ENCODE results near the gene ATF3.

ATF3 gene

DNA sequence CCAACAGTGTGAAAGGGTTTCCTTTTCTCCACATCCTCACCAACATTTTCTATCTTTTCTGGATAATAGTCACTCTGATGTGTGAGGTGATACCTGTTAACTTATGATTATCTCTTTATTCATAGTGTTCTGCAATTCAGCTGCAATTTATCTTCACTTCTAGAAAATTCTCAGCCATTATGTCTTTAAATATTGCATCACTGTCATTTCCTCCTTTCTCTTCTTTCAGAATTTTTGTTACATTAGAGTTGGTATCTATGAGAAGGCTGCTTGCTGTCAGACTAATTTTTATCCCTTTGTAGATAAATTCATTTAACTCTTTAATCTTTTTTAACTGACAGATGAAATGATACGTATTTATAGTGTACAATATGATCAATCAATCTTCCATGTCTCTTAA lies 30.5 kb upstream of the ATF3 start:
- Histone ChIP-seq H3K36me3 (ENCODE audit: control insufficient read depth in 4 of 4, insufficient read depth in 4 of 4, low read length in 3 of 4) (no peaks in the 10 kb centered on the region), H3K27me3 (replicated peaks in 2 of 5; ENCODE audit: control insufficient read depth in 4 of 5, insufficient read depth in 5 of 5, low read length in 4 of 5) (no peaks in the 10 kb centered on the region), H3K4me3 (ENCODE audit: control insufficient read depth in 1 of 7, extremely low read depth in 1 of 7, insufficient read depth in 4 of 7, low read depth in 2 of 7, low read length in 6 of 7) (no peak overlapping the region), H3K27ac (ENCODE audit: insufficient read depth in 1 of 2, low read depth in 1 of 2, low read length in 2 of 2, poor library complexity in 1 of 2, severe bottlenecking in 2 of 2) (no peak overlapping the region), H3K4me1 (ENCODE audit: control extremely low read depth in 1 of 4, control insufficient read depth in 4 of 4, insufficient read depth in 4 of 4, low read length in 3 of 4) (peaks cover 0 to 2% (median 0%) of the 10 kb centered on the region in 4 experiments), H3K9me3 (ENCODE audit: control extremely low read depth in 1 of 5, control insufficient read depth in 4 of 5, insufficient read depth in 2 of 5, low read depth in 1 of 5, low read length in 4 of 5) (no peaks in the 10 kb centered on the region)
- DNase-seq: no peak
- ChIA-PET CTCF (interaction anchor here (1.2 kb wide), 1 partner anchor 13 kb away, joined by 3 read pairs; no protein-coding TSS in a partner anchor), POLR2A (interaction anchor here (1.2 kb wide), 1 partner anchor 19 kb away, joined by 7 read pairs; no protein-coding TSS in a partner anchor)
- WGBS (ENCODE audit: insufficient coverage): no CpG with 5 or more reads among the region's 1 CpG

GRCh38 chr1:212581034-212581433 lies 27.5 kb upstream of the ATF3 start:
- no peaks in the 10 kb centered on the region for H3K27me3 ChIP-seq (replicated peaks in 2 of 5; ENCODE audit: control insufficient read depth in 4 of 5, insufficient read depth in 5 of 5, low read length in 4 of 5)
- no peaks in the 10 kb centered on the region for H3K9me3 ChIP-seq (ENCODE audit: control extremely low read depth in 1 of 5, control insufficient read depth in 4 of 5, insufficient read depth in 2 of 5, low read depth in 1 of 5, low read length in 4 of 5)
- H3K36me3 ChIP-seq (ENCODE audit: control insufficient read depth in 4 of 4, insufficient read depth in 4 of 4, low read length in 3 of 4): no peaks in the 10 kb centered on the region
- H3K27ac ChIP-seq (ENCODE audit: insufficient read depth in 1 of 2, low read depth in 1 of 2, low read length in 2 of 2, poor library complexity in 1 of 2, severe bottlenecking in 2 of 2): no peak overlapping the region
- CTCF ChIA-PET: interaction anchor here (1.6 kb wide), 1 partner anchor 104 kb away, joined by 4 read pairs; no protein-coding TSS in a partner anchor
- peaks cover 0 to 2% (median 0%) of the 10 kb centered on the region in 4 experiments for H3K4me1 ChIP-seq (ENCODE audit: control extremely low read depth in 1 of 4, control insufficient read depth in 4 of 4, insufficient read depth in 4 of 4, low read length in 3 of 4)
- POLR2A ChIA-PET: no interaction called here
- no peak for DNase-seq
- WGBS (ENCODE audit: insufficient coverage): 98% methylated on average over 8 of the region's 8 CpGs
- H3K4me3 ChIP-seq (ENCODE audit: control insufficient read depth in 1 of 7, extremely low read depth in 1 of 7, insufficient read depth in 4 of 7, low read depth in 2 of 7, low read length in 6 of 7): no peak overlapping the region

GRCh38 chr1:212582291-212582690 lies 26.3 kb upstream of the ATF3 start:
- no peaks in the 10 kb centered on the region for H3K27me3 ChIP-seq (replicated peaks in 2 of 5; ENCODE audit: control insufficient read depth in 4 of 5, insufficient read depth in 5 of 5, low read length in 4 of 5)
- H3K9me3 ChIP-seq (ENCODE audit: control extremely low read depth in 1 of 5, control insufficient read depth in 4 of 5, insufficient read depth in 2 of 5, low read depth in 1 of 5, low read length in 4 of 5): no peaks in the 10 kb centered on the region
- no peak overlapping the region for H3K27ac ChIP-seq (ENCODE audit: insufficient read depth in 1 of 2, low read depth in 1 of 2, low read length in 2 of 2, poor library complexity in 1 of 2, severe bottlenecking in 2 of 2)
- ChIA-PET CTCF (interaction anchor here (0.7 to 1.6 kb wide), 4 partner anchors 13 to 105 kb away, joined by 3 to 5 read pairs (median 4); no protein-coding TSS in a partner anchor), POLR2A (no interaction called here)
- H3K4me1 ChIP-seq (ENCODE audit: control extremely low read depth in 1 of 4, control insufficient read depth in 4 of 4, insufficient read depth in 4 of 4, low read length in 3 of 4): peaks cover 0 to 2% (median 0%) of the 10 kb centered on the region in 4 experiments
- no peaks in the 10 kb centered on the region for H3K36me3 ChIP-seq (ENCODE audit: control insufficient read depth in 4 of 4, insufficient read depth in 4 of 4, low read length in 3 of 4)
- H3K4me3 ChIP-seq (ENCODE audit: control insufficient read depth in 1 of 7, extremely low read depth in 1 of 7, insufficient read depth in 4 of 7, low read depth in 2 of 7, low read length in 6 of 7): no peak overlapping the region
- WGBS (ENCODE audit: insufficient coverage): 93% methylated on average over 5 of the region's 5 CpGs
- DNase-seq: no peak

DNA sequence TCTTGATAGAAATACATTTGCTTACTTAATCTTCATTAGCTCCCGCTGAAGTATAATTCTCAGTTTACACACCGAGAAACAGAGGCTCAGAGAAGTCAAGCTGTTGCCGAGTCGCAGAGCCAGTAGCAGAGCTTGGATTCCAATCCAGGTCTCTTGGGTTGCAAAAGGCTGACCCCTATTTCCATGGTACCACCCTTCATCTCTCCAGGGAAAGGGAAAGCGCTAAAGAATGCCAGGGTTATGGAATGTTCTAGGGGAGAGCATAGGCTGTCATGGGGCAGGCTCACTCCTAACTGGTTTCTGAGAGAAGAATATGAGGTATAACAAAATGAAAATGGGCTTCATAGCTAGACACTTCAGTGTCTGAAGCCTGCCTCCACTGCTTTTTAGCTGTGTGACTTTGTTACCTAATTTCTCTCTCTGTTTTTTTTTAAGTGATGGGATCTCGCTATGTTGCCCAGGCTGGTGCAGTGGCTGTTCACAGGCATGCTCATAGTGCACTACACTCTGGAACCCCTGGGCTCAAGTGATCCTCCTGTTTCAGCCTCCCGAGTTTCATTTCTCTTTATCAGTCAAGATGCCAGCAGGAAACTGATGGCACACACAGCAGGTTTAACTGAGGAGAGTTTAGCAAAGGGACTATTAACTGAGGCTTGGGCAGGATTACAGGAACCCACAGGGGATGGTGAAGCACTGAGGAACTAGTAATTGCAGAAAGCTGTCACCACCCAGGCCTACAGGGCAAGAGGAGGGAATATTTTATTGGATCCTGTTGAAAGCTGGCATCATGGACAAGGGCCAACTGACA lies 25.5 kb upstream of the ATF3 start:
- DNase-seq: no peak
- Histone ChIP-seq H3K4me1 (ENCODE audit: control extremely low read depth in 1 of 4, control insufficient read depth in 4 of 4, insufficient read depth in 4 of 4, low read length in 3 of 4) (peaks cover 0 to 2% (median under 1%) of the 10 kb centered on the region in 4 experiments), H3K9me3 (ENCODE audit: control extremely low read depth in 1 of 5, control insufficient read depth in 4 of 5, insufficient read depth in 2 of 5, low read depth in 1 of 5, low read length in 4 of 5) (no peaks in the 10 kb centered on the region), H3K36me3 (ENCODE audit: control insufficient read depth in 4 of 4, insufficient read depth in 4 of 4, low read length in 3 of 4) (no peaks in the 10 kb centered on the region), H3K27ac (ENCODE audit: insufficient read depth in 1 of 2, low read depth in 1 of 2, low read length in 2 of 2, poor library complexity in 1 of 2, severe bottlenecking in 2 of 2) (no peak overlapping the region), H3K27me3 (replicated peaks in 2 of 5; ENCODE audit: control insufficient read depth in 4 of 5, insufficient read depth in 5 of 5, low read length in 4 of 5) (peaks cover 0 to 5% (median 0%) of the 10 kb centered on the region in 5 experiments), H3K4me3 (ENCODE audit: control insufficient read depth in 1 of 7, extremely low read depth in 1 of 7, insufficient read depth in 4 of 7, low read depth in 2 of 7, low read length in 6 of 7) (no peak overlapping the region)
- ChIA-PET CTCF (interaction anchor here (0.7 to 1.6 kb wide), 4 partner anchors 12 to 106 kb away, joined by 3 to 5 read pairs (median 4); no protein-coding TSS in a partner anchor), POLR2A (no interaction called here)
- 98% methylated on average over 5 of the region's 7 CpGs for WGBS (ENCODE audit: insufficient coverage)

DNA sequence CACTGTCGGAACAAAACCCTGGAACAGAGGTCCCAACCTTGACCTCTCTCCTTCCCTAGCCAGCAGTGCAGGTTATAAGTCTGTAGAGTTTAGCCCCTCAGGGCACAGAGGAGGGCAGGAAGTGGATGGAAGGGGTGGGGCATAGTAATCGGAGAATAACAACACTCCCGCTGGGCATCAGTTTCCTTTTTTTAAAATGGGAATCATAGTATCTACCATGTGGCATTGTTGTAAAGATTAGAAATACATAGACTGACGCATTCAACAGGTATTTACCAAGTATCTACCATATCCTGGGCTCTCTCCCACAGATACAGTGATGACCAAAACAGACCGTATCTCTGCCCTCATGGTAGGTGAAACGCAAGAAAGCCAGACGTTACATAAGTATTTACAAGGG lies 24.9 kb upstream of the ATF3 start:
- H3K27ac ChIP-seq (ENCODE audit: insufficient read depth in 1 of 2, low read depth in 1 of 2, low read length in 2 of 2, poor library complexity in 1 of 2, severe bottlenecking in 2 of 2): no peak overlapping the region
- DNase-seq: no peak
- WGBS (ENCODE audit: insufficient coverage): 90% methylated on average over 3 of the region's 7 CpGs
- ChIA-PET POLR2A (no interaction called here), CTCF (interaction anchor here (0.7 to 1.5 kb wide), 2 partner anchors 52 to 106 kb away, joined by 3 to 4 read pairs; no protein-coding TSS in a partner anchor)
- peaks cover 0 to 2% (median under 1%) of the 10 kb centered on the region in 4 experiments for H3K4me1 ChIP-seq (ENCODE audit: control extremely low read depth in 1 of 4, control insufficient read depth in 4 of 4, insufficient read depth in 4 of 4, low read length in 3 of 4)
- no peak overlapping the region for H3K4me3 ChIP-seq (ENCODE audit: control insufficient read depth in 1 of 7, extremely low read depth in 1 of 7, insufficient read depth in 4 of 7, low read depth in 2 of 7, low read length in 6 of 7)
- H3K9me3 ChIP-seq (ENCODE audit: control extremely low read depth in 1 of 5, control insufficient read depth in 4 of 5, insufficient read depth in 2 of 5, low read depth in 1 of 5, low read length in 4 of 5): no peaks in the 10 kb centered on the region
- peaks cover 0 to 7% (median 0%) of the 10 kb centered on the region in 5 experiments for H3K27me3 ChIP-seq (replicated peaks in 2 of 5; ENCODE audit: control insufficient read depth in 4 of 5, insufficient read depth in 5 of 5, low read length in 4 of 5)
- no peaks in the 10 kb centered on the region for H3K36me3 ChIP-seq (ENCODE audit: control insufficient read depth in 4 of 4, insufficient read depth in 4 of 4, low read length in 3 of 4)

DNA sequence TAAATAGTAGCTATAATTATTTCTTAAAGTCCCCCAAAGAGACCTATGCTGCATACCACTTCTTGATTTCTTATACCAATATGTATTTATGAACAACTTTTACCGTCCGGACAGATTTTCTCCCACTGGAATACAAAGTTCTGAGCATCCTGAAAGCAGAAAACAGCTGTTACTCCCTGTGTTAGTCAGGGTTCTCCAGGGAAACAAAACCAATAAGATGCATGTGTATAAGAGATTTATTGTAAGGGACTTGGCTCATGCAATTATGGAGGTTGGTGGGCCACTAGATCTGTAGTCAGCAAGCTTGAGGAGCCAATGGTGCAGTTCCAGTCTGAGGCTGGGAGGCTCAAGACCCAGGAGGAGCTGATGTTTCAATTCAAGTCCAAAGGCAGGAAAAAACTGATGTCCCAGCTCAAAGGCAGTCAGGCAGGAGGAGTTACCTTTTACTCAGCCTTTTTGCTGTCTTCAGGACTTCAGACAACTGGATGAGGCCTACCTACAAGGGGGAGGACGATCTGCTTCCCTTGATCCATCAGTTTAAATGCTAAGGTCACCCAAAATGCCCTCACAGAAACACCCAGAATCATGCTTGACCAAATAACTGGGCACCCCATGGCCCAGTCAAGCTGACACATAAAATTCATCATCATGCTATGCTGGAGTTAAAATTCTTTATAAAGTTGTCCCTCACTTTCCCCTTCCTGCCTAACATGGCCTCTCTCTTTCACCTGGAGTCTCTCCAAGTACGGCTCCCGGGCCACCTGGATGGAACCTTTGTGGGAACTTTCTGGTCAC lies 24.3 kb upstream of the ATF3 start:
- ChIA-PET POLR2A (interaction anchor here (0.7 kb wide), 1 partner anchor 115 kb away, joined by 3 read pairs; no protein-coding TSS in a partner anchor), CTCF (interaction anchor here (0.5 to 1.5 kb wide), 4 partner anchors 10 to 107 kb away, joined by 3 to 4 read pairs (median 4); no protein-coding TSS in a partner anchor)
- 90% methylated on average over 5 of the region's 5 CpGs for WGBS (ENCODE audit: insufficient coverage)
- Histone ChIP-seq H3K27me3 (replicated peaks in 2 of 5; ENCODE audit: control insufficient read depth in 4 of 5, insufficient read depth in 5 of 5, low read length in 4 of 5) (peaks cover 0 to 7% (median 0%) of the 10 kb centered on the region in 5 experiments), H3K4me1 (ENCODE audit: control extremely low read depth in 1 of 4, control insufficient read depth in 4 of 4, insufficient read depth in 4 of 4, low read length in 3 of 4) (peaks cover 0 to 2% (median under 1%) of the 10 kb centered on the region in 4 experiments), H3K9me3 (ENCODE audit: control extremely low read depth in 1 of 5, control insufficient read depth in 4 of 5, insufficient read depth in 2 of 5, low read depth in 1 of 5, low read length in 4 of 5) (no peaks in the 10 kb centered on the region), H3K4me3 (ENCODE audit: control insufficient read depth in 1 of 7, extremely low read depth in 1 of 7, insufficient read depth in 4 of 7, low read depth in 2 of 7, low read length in 6 of 7) (no peak overlapping the region), H3K27ac (ENCODE audit: insufficient read depth in 1 of 2, low read depth in 1 of 2, low read length in 2 of 2, poor library complexity in 1 of 2, severe bottlenecking in 2 of 2) (no peak overlapping the region), H3K36me3 (ENCODE audit: control insufficient read depth in 4 of 4, insufficient read depth in 4 of 4, low read length in 3 of 4) (no peaks in the 10 kb centered on the region)
- DNase-seq: no peak
